Fibroblast of lung (primary cell): ENCODE data around the gene CFAP100.

Source experiments
- EZH2 ChIP-seq: IDR thresholded peaks from 2 replicates; pipeline ENCODE4 v1.5.1; 2012; ENCODE audit warnings: low read length, control low read depth, mild to moderate bottlenecking; ENCODE audit errors: missing control alignments
- TF ChIP-seq, protein P1 (sequence below), 2 donors: IDR thresholded peaks in 1 of 2; conservative IDR thresholded peaks in 1 of 2; 1 replicate in 1 of 2; 2 replicates in 1 of 2; pipeline ENCODE4 v1.5.1; 2011 to 2012; ENCODE audit warnings: low read length in 2 of 2, control low read depth in 1 of 2, inconsistent platforms in 1 of 2, low read depth in 1 of 2, mild to moderate bottlenecking in 1 of 2

DNA sequence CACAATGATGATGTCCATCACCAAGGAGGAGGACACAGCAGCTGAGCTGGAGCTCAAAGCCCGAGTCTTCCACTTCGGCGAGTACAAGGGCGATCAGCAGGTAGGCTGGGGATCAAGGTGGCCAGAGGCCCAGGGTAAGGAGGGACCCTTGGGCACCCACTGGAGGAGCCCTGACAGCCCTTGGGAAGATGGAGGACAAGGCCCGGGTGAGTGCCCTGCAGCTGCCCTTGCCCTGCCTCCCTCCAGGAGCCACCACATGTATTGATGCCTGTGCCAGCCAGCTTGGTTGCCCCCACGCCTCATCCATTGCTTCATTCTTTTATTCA lies 38.4 kb downstream of the CFAP100 start:
- TF ChIP-seq, protein P1, sequence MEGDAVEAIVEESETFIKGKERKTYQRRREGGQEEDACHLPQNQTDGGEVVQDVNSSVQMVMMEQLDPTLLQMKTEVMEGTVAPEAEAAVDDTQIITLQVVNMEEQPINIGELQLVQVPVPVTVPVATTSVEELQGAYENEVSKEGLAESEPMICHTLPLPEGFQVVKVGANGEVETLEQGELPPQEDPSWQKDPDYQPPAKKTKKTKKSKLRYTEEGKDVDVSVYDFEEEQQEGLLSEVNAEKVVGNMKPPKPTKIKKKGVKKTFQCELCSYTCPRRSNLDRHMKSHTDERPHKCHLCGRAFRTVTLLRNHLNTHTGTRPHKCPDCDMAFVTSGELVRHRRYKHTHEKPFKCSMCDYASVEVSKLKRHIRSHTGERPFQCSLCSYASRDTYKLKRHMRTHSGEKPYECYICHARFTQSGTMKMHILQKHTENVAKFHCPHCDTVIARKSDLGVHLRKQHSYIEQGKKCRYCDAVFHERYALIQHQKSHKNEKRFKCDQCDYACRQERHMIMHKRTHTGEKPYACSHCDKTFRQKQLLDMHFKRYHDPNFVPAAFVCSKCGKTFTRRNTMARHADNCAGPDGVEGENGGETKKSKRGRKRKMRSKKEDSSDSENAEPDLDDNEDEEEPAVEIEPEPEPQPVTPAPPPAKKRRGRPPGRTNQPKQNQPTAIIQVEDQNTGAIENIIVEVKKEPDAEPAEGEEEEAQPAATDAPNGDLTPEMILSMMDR (conservative IDR thresholded peaks at IDR 0.05 in 1 of 2, IDR thresholded peaks at IDR 0.05 in 1 of 2; ENCODE audit: low read depth in 1 of 2, low read length in 2 of 2) = no peak
- no peak for TF ChIP-seq EZH2
